ENCODE results near the gene PSME1.

Gene PSME1

GRCh38 chr14:24176599-24176998 is 40.6 kb downstream of the PSME1 start:
- Histone ChIP-seq H3K4me1 (ENCODE audit: control insufficient read depth, insufficient read depth, low read length) (peaks cover 6% of the 10 kb centered on the region), H3K4me3 (ENCODE audit: insufficient read depth, low read depth, low read length) (no peak overlapping the region), H3K27ac (ENCODE audit: insufficient read depth, low read depth, low read length, poor library complexity, severe bottlenecking) (no peak overlapping the region), H3K27me3 (ENCODE audit: control insufficient read depth, insufficient read depth, low read length, poor library complexity, severe bottlenecking) (no peaks in the 10 kb centered on the region), H3K9me3 (ENCODE audit: control insufficient read depth, low read length) (no peaks in the 10 kb centered on the region), H3K36me3 (ENCODE audit: control insufficient read depth, insufficient read depth, low read length) (peaks cover 19% of the 10 kb centered on the region)
- 93 to 94% methylated on average over 5 of the region's 5 CpGs for WGBS, 2 experiments

DNA sequence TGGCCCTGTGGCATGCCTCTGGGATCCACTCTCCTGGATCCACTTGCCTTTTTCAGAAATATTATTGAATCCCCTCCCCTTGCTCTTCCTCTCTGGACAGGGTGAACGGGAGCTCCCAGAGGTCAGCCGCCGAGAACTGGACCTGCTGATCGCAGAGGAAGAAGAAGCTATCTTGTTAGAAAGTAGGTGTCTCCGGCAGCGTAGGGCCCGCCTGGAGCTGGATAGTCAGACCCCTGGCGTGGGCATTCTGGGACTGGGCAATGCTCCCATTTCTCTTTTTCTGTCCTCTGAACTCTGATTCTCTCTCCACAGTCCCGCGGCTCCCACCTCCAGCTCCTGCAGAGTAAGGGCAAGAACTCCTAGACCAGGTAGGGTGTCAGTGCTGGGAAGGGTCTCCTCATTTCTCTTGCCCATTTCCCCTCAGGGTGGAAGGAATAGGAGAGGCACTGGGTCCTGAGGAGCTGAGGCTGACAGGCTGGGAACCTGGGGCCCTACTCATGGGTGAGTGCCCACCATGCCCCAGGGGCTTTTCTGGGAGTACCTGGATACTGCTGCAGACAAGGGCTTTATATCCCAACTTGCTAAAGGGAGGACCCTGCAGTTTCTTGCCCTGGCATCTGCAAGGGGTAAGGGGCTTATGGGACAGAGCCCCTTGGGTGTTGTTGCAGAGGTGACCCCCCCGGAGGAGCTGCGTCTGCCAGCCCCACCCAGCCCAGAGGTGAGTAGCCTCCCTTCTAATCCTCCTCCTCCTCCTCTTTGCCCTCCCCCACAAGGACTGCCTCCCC is 41.2 kb downstream of the PSME1 start:
- Histone ChIP-seq H3K36me3 (ENCODE audit: control insufficient read depth, insufficient read depth, low read length) (peaks cover 21% of the 10 kb centered on the region), H3K4me1 (ENCODE audit: control insufficient read depth, insufficient read depth, low read length) (peaks cover 6% of the 10 kb centered on the region), H3K27ac (ENCODE audit: insufficient read depth, low read depth, low read length, poor library complexity, severe bottlenecking) (no peak overlapping the region), H3K4me3 (ENCODE audit: insufficient read depth, low read depth, low read length) (no peak overlapping the region), H3K27me3 (ENCODE audit: control insufficient read depth, insufficient read depth, low read length, poor library complexity, severe bottlenecking) (no peaks in the 10 kb centered on the region), H3K9me3 (ENCODE audit: control insufficient read depth, low read length) (no peaks in the 10 kb centered on the region)
- 89 to 94% methylated on average over 12 of the region's 12 CpGs for WGBS, 2 experiments

- Histone ChIP-seq H3K27me3 (ENCODE audit: control insufficient read depth, insufficient read depth, low read length, poor library complexity, severe bottlenecking) (no peaks in the 10 kb centered on the region), H3K36me3 (ENCODE audit: control insufficient read depth, insufficient read depth, low read length) (peaks cover 21% of the 10 kb centered on the region), H3K27ac (ENCODE audit: insufficient read depth, low read depth, low read length, poor library complexity, severe bottlenecking) (no peak overlapping the region), H3K4me1 (ENCODE audit: control insufficient read depth, insufficient read depth, low read length) (peaks cover under 1% of the 10 kb centered on the region), H3K4me3 (ENCODE audit: insufficient read depth, low read depth, low read length) (no peak overlapping the region), H3K9me3 (ENCODE audit: control insufficient read depth, low read length) (no peaks in the 10 kb centered on the region)
- WGBS, 2 experiments = 95 to 96% methylated on average over 14 of the region's 14 CpGs
These were observed 41.9 kb downstream of the PSME1 start for GRCh38 chr14:24177891-24178290.

DNA sequence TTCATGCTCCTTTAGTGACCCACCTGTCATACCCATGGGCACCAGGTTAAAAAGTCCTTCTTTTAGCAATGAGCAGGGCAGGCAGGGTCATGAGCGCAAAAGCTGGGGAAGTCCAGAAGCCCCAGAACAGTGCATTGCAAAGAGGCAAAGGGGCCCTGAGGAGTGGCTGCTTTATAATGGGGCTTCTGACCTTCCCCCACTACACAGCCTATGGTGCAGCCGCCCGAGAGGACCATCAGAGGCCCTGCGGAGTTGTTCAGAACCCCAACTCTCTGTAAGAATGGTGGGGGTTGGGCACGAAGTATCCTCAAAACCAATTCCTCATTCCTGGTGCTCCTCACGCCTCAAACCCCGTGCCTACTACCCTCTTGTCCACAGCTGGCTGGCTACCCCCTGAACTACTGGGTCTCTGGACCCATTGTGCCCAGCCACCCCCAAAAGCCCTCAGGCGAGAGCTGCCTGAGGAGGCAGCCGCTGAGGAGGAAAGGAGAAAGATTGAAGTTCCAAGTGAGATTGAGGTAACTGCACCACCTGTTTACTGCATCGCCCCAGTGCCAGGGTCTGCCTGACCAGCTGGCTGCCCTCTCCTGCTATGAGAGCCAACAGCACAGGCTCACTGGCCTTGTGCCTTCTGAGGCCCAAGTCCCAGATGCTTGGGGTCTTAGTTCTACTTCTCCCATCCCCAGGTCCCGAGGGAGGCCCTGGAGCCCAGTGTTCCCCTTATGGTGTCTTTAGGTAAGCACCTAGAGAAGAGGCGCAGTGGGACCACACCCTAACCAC is 42.6 kb downstream of the PSME1 start:
- Histone ChIP-seq H3K27me3 (ENCODE audit: control insufficient read depth, insufficient read depth, low read length, poor library complexity, severe bottlenecking) (no peaks in the 10 kb centered on the region), H3K27ac (ENCODE audit: insufficient read depth, low read depth, low read length, poor library complexity, severe bottlenecking) (no peak overlapping the region), H3K4me3 (ENCODE audit: insufficient read depth, low read depth, low read length) (no peak overlapping the region), H3K36me3 (ENCODE audit: control insufficient read depth, insufficient read depth, low read length) (peaks cover 21% of the 10 kb centered on the region), H3K4me1 (ENCODE audit: control insufficient read depth, insufficient read depth, low read length) (no peaks in the 10 kb centered on the region), H3K9me3 (ENCODE audit: control insufficient read depth, low read length) (no peaks in the 10 kb centered on the region)
- WGBS, 2 experiments = 91 to 95% methylated on average over 12 of the region's 12 CpGs

DNA sequence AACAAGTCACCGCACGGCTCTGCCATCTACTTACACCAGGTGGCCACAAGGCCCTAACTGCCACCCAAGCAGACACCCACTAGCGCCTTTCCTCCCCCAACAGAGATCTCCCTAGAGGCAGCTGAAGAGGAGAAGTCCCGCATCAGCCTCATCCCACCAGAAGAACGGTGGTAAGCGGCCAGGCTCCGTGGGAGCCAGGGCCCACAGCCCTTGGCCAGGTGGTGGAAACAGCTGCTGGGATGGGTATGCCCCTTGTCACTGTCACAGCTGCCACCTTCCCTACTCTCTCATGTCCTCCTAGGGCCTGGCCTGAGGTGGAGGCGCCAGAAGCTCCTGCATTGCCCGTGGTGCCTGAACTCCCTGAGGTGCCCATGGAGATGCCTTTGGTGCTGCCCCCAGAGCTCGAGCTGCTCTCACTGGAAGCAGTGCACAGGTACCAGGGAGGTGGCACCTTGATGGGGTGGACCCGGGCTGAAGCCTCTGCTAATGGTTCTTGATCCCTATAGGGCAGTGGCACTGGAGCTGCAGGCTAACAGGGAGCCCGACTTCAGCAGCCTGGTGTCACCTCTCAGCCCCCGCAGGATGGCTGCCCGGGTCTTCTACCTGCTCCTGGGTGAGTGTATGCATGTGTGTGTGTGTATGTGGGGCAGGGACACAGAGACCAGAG is 43.4 kb downstream of the PSME1 start:
- H3K4me1 ChIP-seq (ENCODE audit: control insufficient read depth, insufficient read depth, low read length) = no peaks in the 10 kb centered on the region
- 93 to 94% methylated on average over 14 of the region's 14 CpGs for WGBS, 2 experiments
- no peak overlapping the region for H3K4me3 ChIP-seq (ENCODE audit: insufficient read depth, low read depth, low read length)
- H3K9me3 ChIP-seq (ENCODE audit: control insufficient read depth, low read length) = no peaks in the 10 kb centered on the region
- H3K27me3 ChIP-seq (ENCODE audit: control insufficient read depth, insufficient read depth, low read length, poor library complexity, severe bottlenecking) = no peaks in the 10 kb centered on the region
- H3K27ac ChIP-seq (ENCODE audit: insufficient read depth, low read depth, low read length, poor library complexity, severe bottlenecking) = no peak overlapping the region
- peaks cover 21% of the 10 kb centered on the region for H3K36me3 ChIP-seq (ENCODE audit: control insufficient read depth, insufficient read depth, low read length)

- H3K36me3 ChIP-seq (ENCODE audit: control insufficient read depth, insufficient read depth, low read length) = peaks cover 21% of the 10 kb centered on the region
- H3K4me1 ChIP-seq (ENCODE audit: control insufficient read depth, insufficient read depth, low read length) = no peaks in the 10 kb centered on the region
- WGBS, 2 experiments = 93 to 95% methylated on average over 18 of the region's 18 CpGs
- H3K4me3 ChIP-seq (ENCODE audit: insufficient read depth, low read depth, low read length) = no peak overlapping the region
- H3K27me3 ChIP-seq (ENCODE audit: control insufficient read depth, insufficient read depth, low read length, poor library complexity, severe bottlenecking) = no peaks in the 10 kb centered on the region
- H3K9me3 ChIP-seq (ENCODE audit: control insufficient read depth, low read length) = no peaks in the 10 kb centered on the region
- no peak overlapping the region for H3K27ac ChIP-seq (ENCODE audit: insufficient read depth, low read depth, low read length, poor library complexity, severe bottlenecking)
These were observed 44.2 kb downstream of the PSME1 start for GRCh38 chr14:24179961-24180796.

GRCh38 chr14:24181371-24182077 is 45.5 kb downstream of the PSME1 start:
- Histone ChIP-seq H3K27ac (ENCODE audit: insufficient read depth, low read depth, low read length, poor library complexity, severe bottlenecking) (no peak overlapping the region), H3K36me3 (ENCODE audit: control insufficient read depth, insufficient read depth, low read length) (peaks cover 30% of the 10 kb centered on the region), H3K4me1 (ENCODE audit: control insufficient read depth, insufficient read depth, low read length) (no peaks in the 10 kb centered on the region), H3K4me3 (ENCODE audit: insufficient read depth, low read depth, low read length) (no peak overlapping the region), H3K27me3 (ENCODE audit: control insufficient read depth, insufficient read depth, low read length, poor library complexity, severe bottlenecking) (no peaks in the 10 kb centered on the region), H3K9me3 (ENCODE audit: control insufficient read depth, low read length) (no peaks in the 10 kb centered on the region)
- WGBS, 2 experiments = 94 to 96% methylated on average over 19 of the region's 19 CpGs

DNA sequence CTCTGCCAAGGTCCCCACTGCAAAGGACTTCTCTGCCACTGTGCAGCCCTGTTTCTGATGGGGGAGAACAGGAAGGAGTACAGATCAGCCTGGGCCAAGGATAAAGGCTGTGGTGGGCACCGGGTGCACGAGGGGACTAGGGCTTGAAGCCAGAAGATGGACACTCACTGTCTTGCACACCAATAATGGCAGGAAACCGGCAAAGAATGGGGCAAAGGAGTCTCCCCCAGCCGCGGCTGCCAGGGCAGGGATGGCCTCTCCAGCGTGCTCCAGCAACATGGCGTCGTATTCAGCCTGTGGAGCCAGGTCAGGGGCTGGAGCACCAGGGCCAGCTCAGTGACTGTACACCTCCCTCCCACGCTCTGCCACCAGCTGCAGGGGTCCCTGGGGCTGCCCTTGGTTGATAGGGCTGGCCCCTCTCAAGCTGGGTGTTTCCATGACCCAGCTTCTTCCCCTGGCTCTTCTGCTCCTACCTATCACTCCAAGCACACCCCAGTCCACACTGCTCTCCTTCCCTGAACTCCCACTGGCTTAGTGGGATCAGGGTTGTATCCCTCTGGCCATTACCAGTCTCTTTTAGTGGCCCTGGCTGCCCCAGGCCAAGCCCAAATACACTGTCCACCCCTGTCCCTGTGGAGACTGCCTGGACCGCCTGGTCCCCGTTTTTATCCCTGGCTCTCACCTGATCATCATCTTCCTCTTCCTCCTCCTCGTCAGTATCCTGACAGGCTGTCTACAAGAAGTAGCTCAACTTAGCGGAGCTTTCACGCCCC is 46.3 kb downstream of the PSME1 start:
- Histone ChIP-seq H3K27ac (ENCODE audit: insufficient read depth, low read depth, low read length, poor library complexity, severe bottlenecking) (no peak overlapping the region), H3K36me3 (ENCODE audit: control insufficient read depth, insufficient read depth, low read length) (peaks cover 37% of the 10 kb centered on the region), H3K9me3 (ENCODE audit: control insufficient read depth, low read length) (no peaks in the 10 kb centered on the region), H3K27me3 (ENCODE audit: control insufficient read depth, insufficient read depth, low read length, poor library complexity, severe bottlenecking) (no peaks in the 10 kb centered on the region), H3K4me3 (ENCODE audit: insufficient read depth, low read depth, low read length) (no peak overlapping the region), H3K4me1 (ENCODE audit: control insufficient read depth, insufficient read depth, low read length) (no peaks in the 10 kb centered on the region)
- WGBS, 2 experiments = 94 to 95% methylated on average over 14 of the region's 14 CpGs

- Histone ChIP-seq H3K36me3 (ENCODE audit: control insufficient read depth, insufficient read depth, low read length) (peaks cover 34% of the 10 kb centered on the region), H3K27me3 (ENCODE audit: control insufficient read depth, insufficient read depth, low read length, poor library complexity, severe bottlenecking) (no peaks in the 10 kb centered on the region), H3K4me3 (ENCODE audit: insufficient read depth, low read depth, low read length) (no peak overlapping the region), H3K27ac (ENCODE audit: insufficient read depth, low read depth, low read length, poor library complexity, severe bottlenecking) (no peak overlapping the region), H3K9me3 (ENCODE audit: control insufficient read depth, low read length) (no peaks in the 10 kb centered on the region), H3K4me1 (ENCODE audit: control insufficient read depth, insufficient read depth, low read length) (peaks cover 7% of the 10 kb centered on the region)
- 92 to 95% methylated on average over 15 of the region's 15 CpGs for WGBS, 2 experiments
These were observed 47.1 kb downstream of the PSME1 start for GRCh38 chr14:24183014-24183481.
